ENCODE results near the gene VPS13A. TPM values are rescaled to one million over a fixed set of nuclear protein-coding genes. Genes with fewer than 3 reads are reported as not detected.
A peak's percentile ranks its signal among the peaks of the same experiment; 100 is the strongest.
"Not testable (repeated sequence)": the region's sequence is repeated elsewhere in the genome, so short reads cannot be mapped to it uniquely, and the experiment has no call there.

VPS13A gene
- total RNA-seq, 1 donor from 2014 or later, result 66.8 TPM

- no peak for TF ChIP-seq EZH2phosphoT487 (IDR thresholded peaks at IDR 0.05)
- TF ChIP-seq, protein P1, sequence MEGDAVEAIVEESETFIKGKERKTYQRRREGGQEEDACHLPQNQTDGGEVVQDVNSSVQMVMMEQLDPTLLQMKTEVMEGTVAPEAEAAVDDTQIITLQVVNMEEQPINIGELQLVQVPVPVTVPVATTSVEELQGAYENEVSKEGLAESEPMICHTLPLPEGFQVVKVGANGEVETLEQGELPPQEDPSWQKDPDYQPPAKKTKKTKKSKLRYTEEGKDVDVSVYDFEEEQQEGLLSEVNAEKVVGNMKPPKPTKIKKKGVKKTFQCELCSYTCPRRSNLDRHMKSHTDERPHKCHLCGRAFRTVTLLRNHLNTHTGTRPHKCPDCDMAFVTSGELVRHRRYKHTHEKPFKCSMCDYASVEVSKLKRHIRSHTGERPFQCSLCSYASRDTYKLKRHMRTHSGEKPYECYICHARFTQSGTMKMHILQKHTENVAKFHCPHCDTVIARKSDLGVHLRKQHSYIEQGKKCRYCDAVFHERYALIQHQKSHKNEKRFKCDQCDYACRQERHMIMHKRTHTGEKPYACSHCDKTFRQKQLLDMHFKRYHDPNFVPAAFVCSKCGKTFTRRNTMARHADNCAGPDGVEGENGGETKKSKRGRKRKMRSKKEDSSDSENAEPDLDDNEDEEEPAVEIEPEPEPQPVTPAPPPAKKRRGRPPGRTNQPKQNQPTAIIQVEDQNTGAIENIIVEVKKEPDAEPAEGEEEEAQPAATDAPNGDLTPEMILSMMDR (IDR thresholded peaks at IDR 0.05), result no peak
- no peaks in the 10 kb centered on the region for H3K4me1 ChIP-seq
- no peaks in the 10 kb centered on the region for H3K27me3 Mint-ChIP-seq (ENCODE audit: insufficient read depth, low read depth)
- H3K36me3 Mint-ChIP-seq, result peaks cover 22% of the 10 kb centered on the region
- H3K4me1 Mint-ChIP-seq, result no peaks in the 10 kb centered on the region
- no peak for DNase-seq (ENCODE audit: low spot score)
- no peaks in the 10 kb centered on the region for H4K20me1 ChIP-seq (ENCODE audit: low read depth)
- no peaks in the 10 kb centered on the region for H3K79me2 ChIP-seq (ENCODE audit: low read depth)
- no peak overlapping the region for H3K9ac ChIP-seq
- H3K9me3 Mint-ChIP-seq, result peaks cover 8% of the 10 kb centered on the region
- no peak overlapping the region for H3K4me3 Mint-ChIP-seq
- H2AFZ ChIP-seq (replicated peaks), result no peak overlapping the region
- no peak overlapping the region for H3K4me3 ChIP-seq
- no peak overlapping the region for H3K4me2 ChIP-seq
- H3K27ac Mint-ChIP-seq, result no peak overlapping the region
- H3F3A ChIP-seq (ENCODE audit: low read depth), result no peaks in the 10 kb centered on the region
- H3K36me3 ChIP-seq, result peaks cover 3% of the 10 kb centered on the region
- no peaks in the 10 kb centered on the region for H3K27me3 ChIP-seq
- H3K27ac ChIP-seq, result no peak overlapping the region
- no peaks in the 10 kb centered on the region for H3K9me3 ChIP-seq (ENCODE audit: low read depth)
Observed at GRCh38 chr9:77251050-77251449, 73.7 kb downstream of the VPS13A start.

DNA sequence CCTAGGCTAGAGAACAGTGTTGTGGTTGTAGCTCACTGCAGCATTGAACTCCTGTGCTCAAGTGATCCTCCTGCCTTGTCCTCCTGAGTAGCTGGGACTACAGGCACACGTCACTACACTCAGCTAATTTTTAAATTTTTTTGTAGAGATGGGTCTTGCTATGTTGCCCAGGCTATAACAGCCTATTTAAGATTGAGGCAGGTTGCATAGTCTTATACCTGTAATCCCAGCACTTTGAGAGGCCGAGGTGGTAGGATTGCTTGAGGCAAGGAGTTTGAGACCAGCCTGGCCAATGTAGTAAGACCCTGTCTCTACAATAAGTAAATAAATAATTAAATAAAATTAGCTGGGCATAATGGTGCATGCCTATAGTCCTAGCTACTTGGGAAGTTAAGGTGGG lies 79.9 kb downstream of the VPS13A start:
- Histone ChIP-seq H3K27ac (no peak overlapping the region), H3K36me3 (peaks cover 6% of the 10 kb centered on the region), H3K4me3 (no peak overlapping the region), H3F3A (ENCODE audit: low read depth) (peaks cover 5% of the 10 kb centered on the region), H3K9me3 (ENCODE audit: low read depth) (no peaks in the 10 kb centered on the region), H4K20me1 (ENCODE audit: low read depth) (no peaks in the 10 kb centered on the region), H3K4me1 (no peaks in the 10 kb centered on the region), H3K79me2 (ENCODE audit: low read depth) (no peaks in the 10 kb centered on the region), H2AFZ (replicated peaks) (no peak overlapping the region), H3K27me3 (no peaks in the 10 kb centered on the region), H3K9ac (no peak overlapping the region), H3K4me2 (no peak overlapping the region)
- Mint-ChIP-seq H3K4me3 (no peak overlapping the region), H3K4me1 (no peaks in the 10 kb centered on the region), H3K36me3 (peaks cover 22% of the 10 kb centered on the region), H3K27ac (no peak overlapping the region), H3K9me3 (peaks cover 10% of the 10 kb centered on the region), H3K27me3 (ENCODE audit: insufficient read depth, low read depth) (no peaks in the 10 kb centered on the region)
- TF ChIP-seq, protein P1 (IDR thresholded peaks at IDR 0.05), result no peak
- TF ChIP-seq EZH2 (IDR thresholded peaks at IDR 0.05), result no peak
- TF ChIP-seq EZH2phosphoT487 (IDR thresholded peaks at IDR 0.05), result no peak
- no peak for DNase-seq (ENCODE audit: low spot score)

- DNase-seq (ENCODE audit: low spot score), result no peak
Observed at GRCh38 chr9:77261605-77262004, 84.3 kb downstream of the VPS13A start.

GRCh38 chr9:77267762-77268161 lies 90.4 kb downstream of the VPS13A start:
- not testable (repeated sequence) for H4K20me1 ChIP-seq (ENCODE audit: low read depth); H3K27me3 Mint-ChIP-seq (ENCODE audit: insufficient read depth, low read depth)
- peaks cover 26% of the 10 kb centered on the region for H3K36me3 Mint-ChIP-seq

More at GRCh38 chr9:77261605-77262004, 84.3 kb downstream of the VPS13A start:
- peaks cover 5% of the 10 kb centered on the region for H3K36me3 ChIP-seq
- peaks cover 27% of the 10 kb centered on the region for H3K36me3 Mint-ChIP-seq
- H3K79me2 ChIP-seq (ENCODE audit: low read depth), result no peaks in the 10 kb centered on the region
- H3K27ac Mint-ChIP-seq, result no peak overlapping the region
- no peaks in the 10 kb centered on the region for H3K4me1 ChIP-seq
- no peaks in the 10 kb centered on the region for H3K4me1 Mint-ChIP-seq
- no peaks in the 10 kb centered on the region for H3K27me3 ChIP-seq
- TF ChIP-seq EZH2phosphoT487 (IDR thresholded peaks at IDR 0.05), result no peak
- H3K9me3 Mint-ChIP-seq, result peaks cover 21% of the 10 kb centered on the region
- no peak overlapping the region for H3K4me2 ChIP-seq
- no peaks in the 10 kb centered on the region for H4K20me1 ChIP-seq (ENCODE audit: low read depth)
- H2AFZ ChIP-seq (replicated peaks), result no peak overlapping the region
- H3K4me3 ChIP-seq, result no peak overlapping the region
- no peak overlapping the region for H3K4me3 Mint-ChIP-seq
- peaks cover 5% of the 10 kb centered on the region for H3F3A ChIP-seq (ENCODE audit: low read depth)
- no peaks in the 10 kb centered on the region for H3K27me3 Mint-ChIP-seq (ENCODE audit: insufficient read depth, low read depth)
- H3K27ac ChIP-seq, result no peak overlapping the region
- no peak overlapping the region for H3K9ac ChIP-seq
- peaks cover 6% of the 10 kb centered on the region for H3K9me3 ChIP-seq (ENCODE audit: low read depth)

More at GRCh38 chr9:77267762-77268161, 90.4 kb downstream of the VPS13A start:
- H3K27ac Mint-ChIP-seq; H3K4me1 ChIP-seq; H3K27me3 ChIP-seq; H3K9ac ChIP-seq; H3K79me2 ChIP-seq (ENCODE audit: low read depth); H3F3A ChIP-seq (ENCODE audit: low read depth); H3K4me3 Mint-ChIP-seq; H3K9me3 ChIP-seq (ENCODE audit: low read depth); H3K4me2 ChIP-seq; H3K27ac ChIP-seq; H3K4me1 Mint-ChIP-seq; H2AFZ ChIP-seq (replicated peaks); H3K4me3 ChIP-seq; H3K36me3 ChIP-seq: not testable (repeated sequence)
- peak; percentile 24 for DNase-seq (ENCODE audit: low spot score)
- peaks cover 24% of the 10 kb centered on the region for H3K9me3 Mint-ChIP-seq

Measured in neural progenitor cell (in vitro differentiated cells).